Natural killer cell (primary cell): Measurements from ENCODE around the gene RNF43. TPM values are rescaled to one million over a fixed set of nuclear protein-coding genes. Genes with fewer than 3 reads are reported as not detected.

Experiments used
- ATAC-seq, 3 donors: fragments of 150-1000 bp in 2 of 3; fragments of 200-7000 bp in 1 of 3; cut with Tn5 transposase; 1 replicate in 1 of 3; 2 replicates in 2 of 3; pipeline ENCODE4 v1.10.0; 2021; ENCODE audit warnings: mild to moderate bottlenecking in 2 of 3, moderate library complexity in 2 of 3
- DNase-seq, 2 donors: peaks; one replicate each; pipeline versions ENCODE4 v3.0.0 to v3.0.0-alpha.2; 2013 to 2021; ENCODE audit warnings: mixed read lengths in 1 of 2
- H3K27ac ChIP-seq: one replicate; pipeline ENCODE4 v1.5.1; 2013; ENCODE audit warnings: mild to moderate bottlenecking, low read length
- H3K27me3 ChIP-seq: one replicate; pipeline ENCODE4 v1.6.1; 2013; ENCODE audit warnings: low read length; ENCODE audit not compliant: control insufficient read depth, insufficient read depth
- H3K36me3 ChIP-seq: one replicate; pipeline ENCODE4 v1.6.1; 2013; ENCODE audit warnings: low read length; ENCODE audit not compliant: control insufficient read depth, insufficient read depth
- H3K4me1 ChIP-seq: one replicate; pipeline ENCODE4 v1.6.1; 2013; ENCODE audit warnings: low read length; ENCODE audit not compliant: control insufficient read depth, insufficient read depth
- H3K4me3 ChIP-seq: one replicate; pipeline ENCODE4 v1.5.1; 2013; ENCODE audit warnings: low read length
- H3K9me3 ChIP-seq: one replicate; pipeline ENCODE4 v1.6.1; 2013; ENCODE audit warnings: low read length; ENCODE audit not compliant: control insufficient read depth, insufficient read depth
- H3K27ac Mint-ChIP-seq, 2 donors: one replicate each; pipeline ENCODE4 v1.8.0; 2022; ENCODE audit warnings: mild to moderate bottlenecking in 2 of 2, mixed read lengths in 2 of 2, moderate library complexity in 1 of 2
- H3K27me3 Mint-ChIP-seq, 2 donors: one replicate each; pipeline ENCODE4 v1.8.0; 2022; ENCODE audit warnings: low read depth in 2 of 2, mixed read lengths in 2 of 2
- H3K36me3 Mint-ChIP-seq: one replicate; pipeline ENCODE4 v1.8.0; 2022; ENCODE audit warnings: mixed read lengths
- H3K4me1 Mint-ChIP-seq, 2 donors: one replicate each; pipeline ENCODE4 v1.8.0; 2022; ENCODE audit warnings: mixed read lengths in 2 of 2
- H3K4me3 Mint-ChIP-seq: one replicate; pipeline ENCODE4 v1.8.0; 2022; ENCODE audit warnings: mild to moderate bottlenecking, moderate library complexity, mixed read lengths
- H3K9me3 Mint-ChIP-seq, 2 donors: one replicate each; pipeline ENCODE4 v1.8.0; 2022; ENCODE audit warnings: mixed read lengths in 2 of 2
- CTCF ChIP-seq: fragments of 200-600 bp; IDR thresholded peaks from one replicate; pipeline ENCODE4 v1.8.0; 2022; ENCODE audit warnings: antibody characterized with exemption
- WGBS: methylation state at CpG from one replicate; pipeline ENCODE4 v1.1.7; 2013; ENCODE audit warnings: missing lambda C conversion rate; ENCODE audit not compliant: insufficient coverage; 5-methylcytosine and 5-hydroxymethylcytosine counted together
- intact Hi-C: fragments of 100-400 bp; cut with micrococcal nuclease; formaldehyde crosslinking; loops from one replicate; pipeline ENCODE4 v1.14.2; 2022
- total RNA-seq, 4 donors: library from RNA; stranded (reverse); fragments of 120-200 nt in 1 of 4; gene quantifications; one replicate each; pipeline versions ENCODE4 v1.2.3 to v1.2.4, GENCODE V29; 2013 to 2022

RNF43 gene
- total RNA-seq, 3 donors from 2014 or later (not counting 1 experiment from before 2014, with no cell fraction given) = 0.95 to 1.1 (median 1.0) TPM

- ATAC-seq = no peak
- no peaks in the 10 kb centered on the region for H3K9me3 ChIP-seq
- no peaks in the 10 kb centered on the region for H3K27me3 ChIP-seq
- H3K36me3 Mint-ChIP-seq = no peaks in the 10 kb centered on the region
- intact Hi-C loops = no loop called here
- no peak overlapping the region for H3K4me3 ChIP-seq
- H3K27me3 Mint-ChIP-seq = no peaks in the 10 kb centered on the region
- TF ChIP-seq CTCF = no peak
- no peak overlapping the region for H3K4me3 Mint-ChIP-seq
- no peaks in the 10 kb centered on the region for H3K36me3 ChIP-seq
- WGBS = 100% methylated on average over 3 of the region's 4 CpGs
- no peaks in the 10 kb centered on the region for H3K9me3 Mint-ChIP-seq
- H3K4me1 Mint-ChIP-seq = no peaks in the 10 kb centered on the region
- H3K4me1 ChIP-seq = no peaks in the 10 kb centered on the region
- no peak for DNase-seq
- H3K27ac ChIP-seq = no peak overlapping the region
- no peak overlapping the region for H3K27ac Mint-ChIP-seq
These were observed 21.2 kb downstream of the RNF43 start for GRCh38 chr17:58396173-58396572.

- H3K27ac ChIP-seq = no peak overlapping the region
- no peak for TF ChIP-seq CTCF
- H3K27me3 Mint-ChIP-seq = no peaks in the 10 kb centered on the region
- H3K4me1 Mint-ChIP-seq = no peaks in the 10 kb centered on the region
- no peaks in the 10 kb centered on the region for H3K36me3 ChIP-seq
- no peak for ATAC-seq
- H3K27me3 ChIP-seq = no peaks in the 10 kb centered on the region
- no peaks in the 10 kb centered on the region for H3K9me3 ChIP-seq
- H3K36me3 Mint-ChIP-seq = no peaks in the 10 kb centered on the region
- H3K4me3 Mint-ChIP-seq = no peak overlapping the region
- H3K9me3 Mint-ChIP-seq = no peaks in the 10 kb centered on the region
- H3K27ac Mint-ChIP-seq = no peak overlapping the region
- intact Hi-C loops = no loop called here
- no peaks in the 10 kb centered on the region for H3K4me1 ChIP-seq
- DNase-seq = no peak
- 100% methylated on average over 1 of the region's 3 CpGs for WGBS
- H3K4me3 ChIP-seq = no peak overlapping the region
These were observed 22.7 kb downstream of the RNF43 start for GRCh38 chr17:58394534-58395223.

- Histone ChIP-seq H3K27ac (no peak overlapping the region), H3K4me1 (no peaks in the 10 kb centered on the region), H3K36me3 (no peaks in the 10 kb centered on the region), H3K9me3 (no peaks in the 10 kb centered on the region), H3K27me3 (no peaks in the 10 kb centered on the region), H3K4me3 (no peak overlapping the region)
- intact Hi-C loops = no loop called here
- Mint-ChIP-seq H3K9me3 (no peaks in the 10 kb centered on the region), H3K4me1 (peaks cover 0 to 7% of the 10 kb centered on the region in 2 donors), H3K27me3 (no peaks in the 10 kb centered on the region), H3K36me3 (no peaks in the 10 kb centered on the region), H3K27ac (no peak overlapping the region), H3K4me3 (no peak overlapping the region)
- WGBS = 70% methylated on average over 10 of the region's 10 CpGs
- no peak for ATAC-seq
- TF ChIP-seq CTCF = no peak
- no peak for DNase-seq
These were observed 25.9 kb downstream of the RNF43 start for GRCh38 chr17:58391302-58391984.
